Activated CD4-positive, alpha-beta T cell treated with anti-CD3 and anti-CD28 coated beads for 36 hours (primary cell): ENCODE data around the gene ZNF878. TPM values are rescaled to one million over a fixed set of nuclear protein-coding genes. Genes with fewer than 3 reads are reported as not detected.
"Not testable (repeated sequence)": the region's sequence is repeated elsewhere in the genome, so short reads cannot be mapped to it uniquely, and the experiment has no call there.

Experiments
- ATAC-seq: fragments of 200-7000 bp; cut with Tn5 transposase; one replicate; pipeline ENCODE4 v1.10.0; 2021; ENCODE audit warnings: mild to moderate bottlenecking, moderate library complexity
- CTCF ChIA-PET: fragments of 350-600 bp; sonication (Branson Sonifier 250); formaldehyde crosslinking; loops from one replicate; lab custom pipeline; 2021; ENCODE audit warnings: antibody characterized with exemption; lab: Charles Lee
- POLR2A ChIA-PET: fragments of 350-600 bp; sonication (Branson Sonifier 250); formaldehyde crosslinking; loops from one replicate; lab custom pipeline; 2021; ENCODE audit warnings: antibody characterized with exemption, inconsistent platforms; lab: Charles Lee
- DNase-seq: peaks from one replicate; pipeline ENCODE4 v3.0.0-alpha.2; 2020
- H3K27ac Mint-ChIP-seq: one replicate; pipeline ENCODE4 v1.8.0; 2021; ENCODE audit warnings: mixed read lengths
- H3K27me3 Mint-ChIP-seq: one replicate; pipeline ENCODE4 v1.8.0; 2021; ENCODE audit warnings: mixed read lengths
- H3K36me3 Mint-ChIP-seq: one replicate; pipeline ENCODE4 v1.8.0; 2021; ENCODE audit warnings: low read depth, mixed read lengths
- H3K4me1 Mint-ChIP-seq: one replicate; pipeline ENCODE4 v1.8.0; 2021; ENCODE audit warnings: mixed read lengths
- H3K4me3 Mint-ChIP-seq: one replicate; pipeline ENCODE4 v1.8.0; 2021; ENCODE audit warnings: mild to moderate bottlenecking, moderate library complexity, mixed read lengths
- H3K9me3 Mint-ChIP-seq: one replicate; pipeline ENCODE4 v1.8.0; 2021; ENCODE audit warnings: low read depth, mixed read lengths
- intact Hi-C, 2 experiments: fragments of 100-400 bp; cut with DNase I in 1 of 2; cut with micrococcal nuclease in 1 of 2; formaldehyde crosslinking; loops; one replicate each; pipeline versions ENCODE4 v1.14.2 to v1.15.1; 2022 to 2024; cut with DNase I, micrococcal nuclease
- total RNA-seq, 2 experiments: library from RNA; stranded (reverse); gene quantifications; one replicate each; pipeline ENCODE4 v1.2.3, GENCODE V29; 2021

ZNF878 gene
- total RNA-seq: 1 to 10 TPM; 1.1 TPM

DNA sequence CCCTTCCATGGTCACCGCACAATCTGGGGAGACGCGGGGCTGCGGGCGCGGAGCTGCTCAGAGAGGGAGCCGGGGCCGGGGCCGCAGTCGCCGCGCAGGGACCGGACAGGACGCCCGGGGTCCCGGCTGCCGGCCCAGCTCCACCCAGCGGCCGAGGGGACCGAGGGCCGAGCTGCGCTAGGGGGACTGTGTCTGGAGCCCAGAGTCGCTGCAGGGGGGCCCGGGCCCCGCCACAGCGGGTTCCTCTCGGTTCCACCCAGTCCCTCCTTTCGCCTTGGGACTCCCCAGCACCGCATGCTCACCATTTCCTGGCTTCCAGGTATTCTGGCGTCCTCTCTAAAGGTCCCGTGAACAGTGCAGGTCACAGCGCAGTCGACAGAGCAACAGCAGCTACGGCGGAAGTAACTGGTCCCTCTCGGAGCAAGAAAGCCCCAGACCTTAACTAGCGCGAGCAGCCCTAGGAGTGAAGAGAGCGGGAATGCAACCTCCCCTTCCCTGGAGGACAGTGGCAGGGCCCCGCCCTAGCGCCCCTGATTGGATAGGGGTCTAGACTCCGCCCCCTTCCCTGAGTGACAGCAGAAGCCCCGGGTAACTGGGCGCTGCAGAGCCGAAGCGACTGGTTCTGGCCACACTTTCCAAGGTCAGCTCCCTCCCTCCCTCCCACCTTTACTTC is at the start of gene ZNF878:
ZNF878 (minus strand) TSS at position 465 of the 673 bp plus-strand sequence; CDS start at position 305, 160 bp downstream.
- H3K27ac Mint-ChIP-seq: peak within 1 kb of the TSS; percentile 2
- H3K4me1 Mint-ChIP-seq: peaks cover 9% of the 10 kb centered on the region
- ChIA-PET POLR2A (interaction anchor here (0.5 kb wide), 1 partner anchor 27 kb away, joined by 3 read pairs; no protein-coding TSS in a partner anchor), CTCF (interaction anchor here (0.6 to 1.3 kb wide), 6 partner anchors 38 to 224 kb away, joined by 3 to 5 read pairs (median 3); no protein-coding TSS in a partner anchor)
- DNase-seq: peak; percentile 82
- peaks cover 5% of the 10 kb centered on the region for H3K36me3 Mint-ChIP-seq
- intact Hi-C loops: loop anchor here in 1 of 2 experiments (1.0 to 2.0 kb wide), 3 partner anchors 52 to 128 kb away; no protein-coding TSS in a partner anchor
- ATAC-seq: peak; percentile 95
- no peaks in the 10 kb centered on the region for H3K9me3 Mint-ChIP-seq
- H3K4me3 Mint-ChIP-seq: peak within 1 kb of the TSS; percentile 66
- H3K27me3 Mint-ChIP-seq: peaks cover 14% of the 10 kb centered on the region

DNA sequence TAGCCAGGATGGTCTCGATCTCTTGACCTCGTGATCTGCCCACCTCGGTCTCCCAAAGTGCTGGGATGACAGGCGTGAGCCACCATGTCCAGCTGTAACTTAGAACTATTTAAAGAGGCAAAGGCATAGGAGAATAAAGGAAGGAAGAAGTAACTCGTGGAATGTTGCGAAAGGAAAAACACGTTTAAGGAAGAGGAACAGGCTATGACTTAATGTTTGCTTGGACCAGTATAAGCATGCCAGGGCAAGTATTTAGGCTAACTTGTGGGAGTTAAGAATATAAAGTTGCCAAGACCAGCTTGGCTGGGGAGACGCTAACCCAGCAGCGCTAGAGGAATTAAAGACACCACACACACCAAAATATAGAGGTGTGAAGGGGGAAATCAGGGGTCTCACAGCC is 45.3 kb upstream of the ZNF878 start:
- ChIA-PET CTCF (interaction anchor here (1.1 kb wide), 1 partner anchor 40 kb away, joined by 3 read pairs; no protein-coding TSS in a partner anchor), POLR2A (no interaction called here)
- DNase-seq (no peak), ATAC-seq (no peak)
- Mint-ChIP-seq H3K27ac (no peak overlapping the region), H3K4me3 (no peak overlapping the region), H3K36me3 (peaks cover 20% of the 10 kb centered on the region), H3K27me3 (peaks cover 6% of the 10 kb centered on the region), H3K9me3 (peaks cover 4% of the 10 kb centered on the region), H3K4me1 (peaks cover 6% of the 10 kb centered on the region)
- intact Hi-C loops: no loop called here

DNA sequence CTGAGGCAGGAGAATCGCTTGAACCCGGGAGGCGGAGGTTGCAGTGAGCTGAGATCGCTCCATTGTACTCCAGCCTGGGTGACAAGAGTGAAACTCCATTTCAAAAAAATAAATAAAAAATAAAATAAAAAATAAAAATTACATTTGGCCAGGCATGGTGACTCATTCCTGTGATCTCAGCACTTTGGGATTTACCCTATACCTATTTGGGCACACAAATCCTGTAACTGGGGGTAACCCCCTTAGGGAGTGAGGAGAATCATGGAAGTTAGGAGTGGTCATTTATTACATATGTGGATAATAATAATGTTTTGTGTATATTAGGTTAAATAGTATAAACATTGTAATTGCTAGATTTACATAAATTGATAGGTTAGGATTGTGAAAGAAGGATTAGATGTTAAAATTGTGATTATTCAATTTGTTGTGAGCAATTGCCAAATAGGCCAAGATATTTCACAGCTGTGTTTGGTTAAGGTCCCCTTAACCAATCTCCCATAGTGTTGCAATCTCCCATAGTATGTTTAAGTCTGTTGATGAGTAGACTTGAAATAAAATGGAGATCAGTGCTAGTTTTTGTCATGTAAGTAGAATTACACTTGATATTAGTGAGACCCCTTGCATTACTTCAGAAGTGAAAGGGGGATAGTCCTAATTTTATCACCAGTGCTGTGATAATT is 42.5 kb upstream of the ZNF878 start:
- POLR2A ChIA-PET: no interaction called here
- intact Hi-C loops: no loop called here
- Mint-ChIP-seq H3K4me3 (no peak overlapping the region), H3K9me3 (peaks cover 4% of the 10 kb centered on the region), H3K27ac (no peak overlapping the region), H3K4me1 (peaks cover 10% of the 10 kb centered on the region), H3K36me3 (peaks cover 20% of the 10 kb centered on the region), H3K27me3 (peaks cover 6% of the 10 kb centered on the region)
- DNase-seq (no peak), ATAC-seq (no peak)
- CTCF ChIA-PET: no interaction called here

DNA sequence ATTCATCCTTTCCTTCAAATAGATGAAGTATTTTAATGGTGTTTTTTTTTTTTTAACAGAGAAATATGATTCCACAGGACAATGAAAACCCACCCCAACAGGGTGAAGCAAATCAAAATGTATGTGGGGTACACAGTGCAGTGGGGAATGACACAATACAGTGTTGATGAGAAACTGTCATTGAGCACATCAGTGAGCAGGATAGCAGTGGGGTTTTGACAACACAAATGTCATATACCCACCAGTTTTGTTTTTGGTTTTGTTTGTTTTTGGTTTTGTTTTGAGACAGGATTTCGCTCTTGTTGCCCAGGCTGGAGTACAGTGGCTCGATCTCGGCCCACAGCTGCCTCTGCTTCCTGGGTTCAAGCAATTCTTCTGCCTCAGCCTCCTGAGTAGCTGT is 41.0 kb upstream of the ZNF878 start:
- Mint-ChIP-seq H3K36me3 (peaks cover 17% of the 10 kb centered on the region), H3K9me3 (peaks cover 4% of the 10 kb centered on the region), H3K27me3 (peaks cover 6% of the 10 kb centered on the region), H3K4me1 (peaks cover 10% of the 10 kb centered on the region), H3K4me3 (peak overlapping the region; percentile 80), H3K27ac (no peak overlapping the region)
- ChIA-PET POLR2A (no interaction called here), CTCF (no interaction called here)
- ATAC-seq: peak; percentile 28
- intact Hi-C loops: no loop called here
- no peak for DNase-seq

DNA sequence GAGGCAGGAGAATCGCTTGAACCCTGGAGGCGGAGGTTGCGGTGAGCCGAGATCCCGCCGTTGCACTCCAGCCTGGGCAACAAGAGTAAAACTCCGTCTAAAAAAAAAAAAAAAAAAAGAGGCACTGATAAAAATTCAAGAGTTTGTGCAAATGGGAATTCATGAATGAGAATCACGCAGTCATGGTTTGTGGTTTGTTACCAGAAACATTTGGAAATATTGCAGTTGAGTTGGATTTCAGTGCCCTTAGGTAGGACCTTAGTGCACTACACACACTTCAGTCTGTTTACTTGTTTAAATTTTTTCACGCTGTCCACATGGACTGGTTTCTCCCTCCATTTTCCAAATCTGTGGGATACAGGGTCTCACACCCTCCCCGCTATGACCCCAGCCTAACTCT is 40.2 kb upstream of the ZNF878 start:
- intact Hi-C loops: loop anchor here in 1 of 2 experiments (1.0 kb wide), 3 partner anchors 47 to 169 kb away; partner anchors contain the start of gene ZNF20
- Mint-ChIP-seq H3K36me3 (peaks cover 15% of the 10 kb centered on the region), H3K27ac (peak overlapping the region; percentile 74), H3K9me3 (peaks cover 1% of the 10 kb centered on the region), H3K27me3 (peaks cover 6% of the 10 kb centered on the region), H3K4me1 (peaks cover 10% of the 10 kb centered on the region), H3K4me3 (peak overlapping the region; percentile 80)
- ATAC-seq (no peak), DNase-seq (no peak)
- ChIA-PET POLR2A (no interaction called here), CTCF (interaction anchor here (0.6 to 3.7 kb wide), 3 partner anchors 47 to 275 kb away, joined by 3 to 50 read pairs (median 3); partner anchors contain the start of gene ZNF20)

DNA sequence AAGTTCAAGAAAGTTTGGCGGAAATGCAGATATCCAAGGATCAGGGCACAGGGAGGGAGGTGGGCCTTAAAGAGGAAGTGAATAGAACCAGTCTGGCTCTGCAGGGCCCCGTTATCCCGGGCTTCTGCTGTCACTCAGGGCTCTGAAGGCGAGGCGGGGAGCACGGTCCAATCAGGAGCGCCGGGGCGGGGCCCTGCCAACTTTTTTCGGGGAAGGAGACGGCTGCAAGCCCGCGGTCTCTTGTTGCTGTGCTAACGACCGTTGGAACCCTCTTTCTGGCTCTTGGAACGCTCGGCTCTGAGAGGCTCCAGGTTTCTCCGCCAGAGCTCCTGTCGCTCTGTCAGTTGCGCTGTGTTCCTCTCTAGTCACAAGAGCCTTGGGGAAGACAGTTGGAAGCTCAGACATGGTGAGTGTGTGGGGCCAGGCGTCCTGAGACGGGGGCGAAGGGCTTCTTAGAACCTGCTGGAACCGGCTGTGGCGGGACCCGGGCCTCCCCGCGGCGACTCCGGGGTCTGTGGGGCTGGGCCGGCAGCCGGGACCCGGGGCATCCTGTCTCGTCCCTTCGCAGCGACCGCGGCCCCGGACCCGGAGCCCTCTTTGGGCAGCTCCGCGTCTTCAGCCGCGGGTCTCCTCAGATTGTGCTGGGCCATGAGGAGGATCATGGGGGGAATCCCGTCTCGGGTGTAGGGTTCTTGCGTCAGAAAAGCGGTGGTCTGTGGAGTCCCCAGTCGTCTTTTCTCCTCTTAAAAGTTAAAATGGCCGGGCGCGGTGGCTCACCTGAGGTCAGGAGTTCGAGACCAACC is 39.5 kb upstream of the ZNF878 start:
- ChIA-PET POLR2A (interaction anchor here (0.6 kb wide), 2 partner anchors 107 to 284 kb away, joined by 3 read pairs; no protein-coding TSS in a partner anchor), CTCF (interaction anchor here (0.6 to 3.7 kb wide), 12 partner anchors 8 to 574 kb away, joined by 3 to 50 read pairs (median 3); partner anchors contain the start of genes MAN2B1, WDR83, ZNF20 and ZNF700)
- DNase-seq (peak; percentile 90), ATAC-seq (peak; percentile 92)
- Mint-ChIP-seq H3K4me3 (peak overlapping the region; percentile 80), H3K4me1 (peaks cover 10% of the 10 kb centered on the region), H3K36me3 (peaks cover 13% of the 10 kb centered on the region), H3K9me3 (no peaks in the 10 kb centered on the region), H3K27ac (peak overlapping the region; percentile 69), H3K27me3 (peaks cover 6% of the 10 kb centered on the region)
- intact Hi-C loops: loop anchor here in 1 of 2 experiments (1.0 kb wide), 3 partner anchors 48 to 168 kb away; partner anchors contain the start of gene ZNF20

DNA sequence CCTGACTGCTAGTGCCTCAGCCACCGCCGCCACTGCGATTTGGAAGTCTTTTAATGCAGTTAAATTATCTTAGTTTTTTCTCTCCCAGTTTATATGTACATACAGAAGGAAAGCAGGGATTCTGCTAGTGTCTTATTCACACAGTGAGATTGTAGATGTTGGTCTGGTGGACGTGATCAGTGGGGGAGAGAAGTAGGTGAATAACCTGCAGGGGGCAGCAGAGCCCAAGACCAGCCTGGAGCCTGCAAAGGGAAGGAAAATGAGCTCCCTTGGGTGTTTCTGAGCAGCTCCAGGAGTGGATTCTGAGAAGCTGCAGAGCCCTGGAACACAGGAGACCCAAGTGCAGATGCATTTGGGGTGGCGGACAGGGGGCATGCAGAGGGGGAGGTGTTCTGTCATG is 38.0 kb upstream of the ZNF878 start:
- Mint-ChIP-seq H3K9me3 (no peaks in the 10 kb centered on the region), H3K36me3 (peaks cover 12% of the 10 kb centered on the region), H3K4me1 (peaks cover 10% of the 10 kb centered on the region), H3K27ac (no peak overlapping the region), H3K4me3 (no peak overlapping the region), H3K27me3 (peaks cover 6% of the 10 kb centered on the region)
- ChIA-PET POLR2A (interaction anchor here (1.5 kb wide), 1 partner anchor 50 kb away, joined by 7 read pairs; the partner anchor contains the start of gene ZNF20), CTCF (interaction anchor here (0.6 to 3.7 kb wide), 29 partner anchors 10 to 575 kb away, joined by 3 to 50 read pairs (median 4); partner anchors contain the start of genes MAN2B1, WDR83, ZNF136 and ZNF20)
- DNase-seq (peak; percentile 88), ATAC-seq (peak; percentile 50)
- intact Hi-C loops: loop anchor here (1.0 to 2.0 kb wide), 2 partner anchors 32 to 50 kb away; no protein-coding TSS in a partner anchor

DNA sequence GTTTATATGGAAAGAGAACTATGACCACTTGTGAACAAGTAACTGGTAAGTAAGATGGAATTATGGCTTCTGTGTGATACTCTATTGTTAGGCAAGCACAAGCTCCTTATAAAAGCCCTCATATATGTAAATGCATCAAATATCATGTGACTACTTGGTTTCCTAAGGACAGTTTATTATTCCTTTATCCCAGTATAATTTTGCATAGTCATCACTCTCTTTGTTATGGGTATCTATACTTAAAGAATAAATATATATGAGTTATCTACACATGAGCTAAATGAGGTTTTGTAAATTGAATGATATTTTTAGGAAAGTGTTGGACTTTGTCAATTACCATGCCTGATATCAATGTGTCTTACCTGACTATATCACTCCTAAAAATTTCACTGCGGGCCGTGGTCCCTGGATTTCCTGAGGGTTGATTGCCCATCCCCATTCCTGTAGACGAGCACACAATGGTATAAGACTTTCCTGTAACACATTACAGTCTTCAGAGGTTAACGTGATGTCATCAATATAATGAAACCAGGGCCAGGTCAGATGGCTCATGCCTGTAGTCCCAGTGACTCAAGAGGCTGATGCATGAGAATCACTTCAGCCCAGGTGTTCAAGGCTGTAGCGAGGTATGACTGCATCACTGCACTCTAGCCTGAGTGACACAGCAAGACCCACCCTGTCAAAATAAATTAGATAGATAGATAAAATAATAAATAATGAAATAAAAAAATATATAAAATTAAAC is 32.5 kb upstream of the ZNF878 start:
- POLR2A ChIA-PET: interaction anchor here (0.6 kb wide), 1 partner anchor 94 kb away, joined by 7 read pairs; no protein-coding TSS in a partner anchor
- Mint-ChIP-seq H3K4me3 (no peak overlapping the region), H3K36me3 (peaks cover 16% of the 10 kb centered on the region), H3K27ac (no peak overlapping the region), H3K9me3 (peaks cover 14% of the 10 kb centered on the region), H3K27me3 (no peaks in the 10 kb centered on the region), H3K4me1 (no peaks in the 10 kb centered on the region)
- no peak for DNase-seq
- intact Hi-C loops: no loop called here
- CTCF ChIA-PET: interaction anchor here (0.7 to 1.4 kb wide), 5 partner anchors 26 to 426 kb away, joined by 3 to 6 read pairs (median 3); partner anchors contain the start of gene ZNF491
- ATAC-seq: peak; percentile 33

DNA sequence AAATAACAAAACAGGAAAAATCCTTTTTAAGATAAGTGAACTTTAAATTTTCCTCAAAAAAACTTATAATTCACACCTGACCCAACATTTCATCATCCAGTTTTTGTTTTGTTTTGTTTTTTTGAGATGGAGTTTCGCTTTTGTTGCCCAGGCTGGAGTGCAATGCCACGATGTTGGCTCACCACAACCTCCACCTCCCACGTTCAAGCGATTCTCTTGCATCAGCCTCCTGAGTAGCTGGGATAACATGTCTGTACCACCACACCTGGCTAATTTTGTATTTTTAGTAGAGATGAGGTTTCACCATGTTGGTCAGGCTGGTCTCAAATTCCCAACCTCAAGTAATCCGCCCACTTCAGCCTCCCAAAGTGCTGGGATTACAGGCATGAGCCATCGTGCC is 30.6 kb upstream of the ZNF878 start:
- Mint-ChIP-seq H3K36me3 (peaks cover 23% of the 10 kb centered on the region), H3K9me3 (peaks cover 17% of the 10 kb centered on the region)
- H3K27ac Mint-ChIP-seq, H3K4me3 Mint-ChIP-seq, POLR2A ChIA-PET, H3K4me1 Mint-ChIP-seq, ATAC-seq, intact Hi-C loops, CTCF ChIA-PET, H3K27me3 Mint-ChIP-seq: not testable (repeated sequence)
- DNase-seq: peak; percentile 32

DNA sequence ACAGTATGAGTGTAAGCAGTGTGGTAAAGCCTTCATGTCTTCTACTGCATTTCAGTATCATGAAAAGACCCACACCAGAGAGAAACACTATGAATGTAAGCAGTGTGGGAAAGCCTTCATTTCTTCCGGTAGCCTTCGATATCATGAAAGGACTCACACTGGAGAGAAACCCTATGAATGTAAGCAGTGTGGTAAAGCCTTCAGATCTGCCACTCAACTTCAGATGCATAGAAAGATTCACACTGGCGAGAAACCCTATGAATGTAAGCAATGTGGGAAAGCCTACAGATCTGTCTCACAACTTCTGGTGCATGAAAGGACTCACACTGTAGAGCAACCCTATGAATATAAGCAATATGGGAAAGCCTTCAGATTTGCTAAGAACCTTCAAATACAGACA is 24.6 kb upstream of the ZNF878 start:
- Mint-ChIP-seq H3K36me3 (peaks cover 63% of the 10 kb centered on the region), H3K9me3 (peaks cover 44% of the 10 kb centered on the region), H3K4me3 (no peak overlapping the region), H3K4me1 (no peaks in the 10 kb centered on the region), H3K27me3 (no peaks in the 10 kb centered on the region), H3K27ac (no peak overlapping the region)
- ChIA-PET POLR2A (no interaction called here), CTCF (interaction anchor here (0.6 kb wide), 1 partner anchor 116 kb away, joined by 3 read pairs; no protein-coding TSS in a partner anchor)
- DNase-seq (no peak), ATAC-seq (no peak)
- intact Hi-C loops: loop anchor here in 1 of 2 experiments (5.0 kb wide), 1 partner anchor 110 kb away; no protein-coding TSS in a partner anchor
